SK-N-SH (cell line): ENCODE data around the gene TMEM50A. TPM values are rescaled to one million over a fixed set of nuclear protein-coding genes. Genes with fewer than 3 reads are reported as not detected.
"Not testable (repeated sequence)": the region's sequence is repeated elsewhere in the genome, so short reads cannot be mapped to it uniquely, and the experiment has no call there.

Experiments used
- CTCF ChIA-PET: fragments of 300-600, 350-600 bp; formaldehyde crosslinking; extraction: SDS; loops from one replicate; lab custom pipeline; 2021; lab: Yijun Ruan, JAX
- POLR2A ChIA-PET: fragments of 350-600 bp; sonication (Branson Sonifier 250); formaldehyde crosslinking; extraction: SDS; loops from one replicate; lab custom pipeline; 2020; ENCODE audit warnings: antibody characterized with exemption, inconsistent platforms; lab: Yijun Ruan, JAX
- DNase-seq: peaks from one replicate; pipeline ENCODE4 v3.0.0; 2012
- H2AFZ ChIP-seq: fragments of 200-600 bp; sonication (generic); 2 replicates; pipeline ENCODE4 v1.8.1; 2016; ENCODE audit warnings: antibody characterized with exemption, mild to moderate bottlenecking, low read depth
- H3F3A ChIP-seq: fragments of 200-600 bp; sonication (generic); replicated peaks from 2 replicates; pipeline ENCODE3; 2016; ENCODE audit warnings: antibody characterized with exemption, mild to moderate bottlenecking; ENCODE audit not compliant: insufficient read depth
- H3K27ac ChIP-seq, 2 experiments: fragments of 200-500 bp in 1 of 2; fragments of 200-600 bp in 1 of 2; sonication (Bioruptor generic) in 1 of 2; sonication (generic), shearing (Covaris generic) in 1 of 2; 2 replicates each; pipeline versions ENCODE4 v1.5.1 to v1.6.1; 2014 to 2016; ENCODE audit warnings: low read depth in 2 of 2, inconsistent platforms in 1 of 2, low read length in 1 of 2, mild to moderate bottlenecking in 1 of 2, mixed read lengths in 1 of 2
- H3K27me3 ChIP-seq: fragments of 200-600 bp; sonication (generic), shearing (Covaris generic); 2 replicates; pipeline ENCODE4 v1.6.1; 2016; ENCODE audit warnings: mixed run types; ENCODE audit not compliant: insufficient read depth
- H3K36me3 ChIP-seq, 2 experiments: fragments of 200-500 bp in 1 of 2; fragments of 200-600 bp in 1 of 2; sonication (Bioruptor generic) in 1 of 2; sonication (generic) in 1 of 2; replicated peaks in 1 of 2; 2 replicates each; pipeline versions ENCODE3 to v1.5.1; 2014 to 2016; ENCODE audit warnings: low read length in 1 of 2, mild to moderate bottlenecking in 1 of 2; ENCODE audit not compliant: insufficient read depth in 2 of 2, control insufficient read depth in 1 of 2
- H3K4me1 ChIP-seq, 2 experiments: fragments of 200-500 bp in 1 of 2; fragments of 200-600 bp in 1 of 2; sonication (Bioruptor generic) in 1 of 2; sonication (generic), shearing (Covaris generic) in 1 of 2; 2 replicates each; pipeline versions ENCODE4 v1.5.1 to v1.6.1; 2014 to 2016; ENCODE audit warnings: low read depth in 1 of 2, low read length in 1 of 2, mixed run types in 1 of 2; ENCODE audit not compliant: insufficient read depth in 2 of 2, control insufficient read depth in 1 of 2
- H3K4me2 ChIP-seq: fragments of 200-600 bp; sonication (generic), shearing (Covaris generic); 2 replicates; pipeline ENCODE4 v1.6.1; 2017; ENCODE audit warnings: mixed run types
- H3K4me3 ChIP-seq, 2 experiments: fragments of 200-500 bp in 1 of 2; fragments of 200-600 bp in 1 of 2; sonication (Bioruptor generic) in 1 of 2; sonication (generic), shearing (Covaris generic) in 1 of 2; 2 replicates each; pipeline versions ENCODE4 v1.5.1 to v1.8.1; 2014 to 2016; ENCODE audit warnings: low read depth in 2 of 2, inconsistent platforms in 1 of 2, low read length in 1 of 2, mild to moderate bottlenecking in 1 of 2, mixed read lengths in 1 of 2, moderate library complexity in 1 of 2
- H3K79me2 ChIP-seq: fragments of 200-600 bp; sonication (generic); 2 replicates; pipeline ENCODE4 v1.8.1; 2017; ENCODE audit warnings: mild to moderate bottlenecking; ENCODE audit not compliant: insufficient read depth
- H3K9ac ChIP-seq: fragments of 200-600 bp; sonication (generic); 2 replicates; pipeline ENCODE4 v1.6.1; 2017; ENCODE audit warnings: mixed run types
- H3K9me2 ChIP-seq: fragments of 200-600 bp; sonication (generic); 2 replicates; pipeline ENCODE4 v1.6.1; 2017; ENCODE audit warnings: mixed run types
- H3K9me3 ChIP-seq: fragments of 200-600 bp; sonication (generic); 2 replicates; pipeline ENCODE4 v1.6.1; 2017; ENCODE audit warnings: mixed run types, mild to moderate bottlenecking, moderate library complexity
- H4K20me1 ChIP-seq: fragments of 200-600 bp; sonication (generic); 2 replicates; pipeline ENCODE4 v1.6.1; 2017; ENCODE audit warnings: mild to moderate bottlenecking, mixed run types; ENCODE audit not compliant: insufficient read depth
- CTCF ChIP-seq: fragments of 200-600 bp; sonication (generic); IDR thresholded peaks from 2 replicates; pipeline ENCODE4 v1.6.1; 2017; ENCODE audit warnings: antibody characterized with exemption, mild to moderate bottlenecking, moderate library complexity
- GABPA ChIP-seq: IDR thresholded peaks from 2 replicates; pipeline ENCODE4 v1.4.0; 2012; ENCODE audit warnings: low read depth, mild to moderate bottlenecking
- MEF2A ChIP-seq: IDR thresholded peaks from 2 replicates; pipeline ENCODE4 v1.4.0; 2012; ENCODE audit warnings: low read depth, borderline replicate concordance
- RAD21 ChIP-seq: IDR thresholded peaks from 2 replicates; pipeline ENCODE4 v1.6.1; 2012; ENCODE audit warnings: mild to moderate bottlenecking, low read length
- RCOR1 ChIP-seq: fragments of 150-350 bp; IDR thresholded peaks from 2 replicates; pipeline ENCODE4 v1.6.1; 2017; ENCODE audit warnings: antibody characterized with exemption, low read length
- RXRA ChIP-seq: IDR thresholded peaks from 2 replicates; pipeline ENCODE4 v1.4.0; 2012; ENCODE audit warnings: low read depth, mild to moderate bottlenecking, borderline replicate concordance
- SMC3 ChIP-seq: IDR thresholded peaks from 2 replicates; pipeline ENCODE4 v1.6.1; 2012; ENCODE audit warnings: low read depth, low read length, improper control_type of control experiment
- WGBS: methylation state at CpG from one replicate; pipeline ENCODE4 v1.1.6; 2017; ENCODE audit warnings: low lambda C conversion rate; 5-methylcytosine and 5-hydroxymethylcytosine counted together
- polyA plus RNA-seq, 3 experiments: library from polyadenylated mRNA; depleted of rRNA; stranded (reverse); fragments of >200 nt; gene quantifications; 2 replicates each; pipeline ENCODE4 v1.2.3, GENCODE V29; 2012

The TMEM50A gene
- polyA plus RNA-seq, 1 of the 3 experiments (the other 2 are of a cell fraction), result 95.5 TPM

- TF ChIP-seq RCOR1, result no peak
- TF ChIP-seq MEF2A, result no peak
- no peak for TF ChIP-seq GABPA
- no peak for TF ChIP-seq RXRA
Measured at GRCh38 chr1:25392841-25393240, 54.7 kb downstream of the TMEM50A start (continued).

GRCh38 chr1:25397549-25397948 lies 59.4 kb downstream of the TMEM50A start:
- H3K9me3 ChIP-seq, H3K79me2 ChIP-seq, POLR2A ChIA-PET, H4K20me1 ChIP-seq, H3K4me3 ChIP-seq, H3K27ac ChIP-seq, H2AFZ ChIP-seq, H3K36me3 ChIP-seq, H3F3A ChIP-seq, H3K27me3 ChIP-seq, CTCF ChIA-PET, H3K4me1 ChIP-seq, H3K4me2 ChIP-seq, DNase-seq, H3K9me2 ChIP-seq, H3K9ac ChIP-seq: not testable (repeated sequence)
- WGBS, result 84% methylated on average over 6 of the region's 10 CpGs

- H3K4me2 ChIP-seq, H3K9me2 ChIP-seq, H3K36me3 ChIP-seq, H3K4me1 ChIP-seq, H3K9me3 ChIP-seq, POLR2A ChIA-PET, DNase-seq, H4K20me1 ChIP-seq, H3K27me3 ChIP-seq, H3K4me3 ChIP-seq, H2AFZ ChIP-seq, H3K27ac ChIP-seq, H3K79me2 ChIP-seq, CTCF ChIA-PET, H3K9ac ChIP-seq, H3F3A ChIP-seq: not testable (repeated sequence)
- WGBS, result no CpG with 5 or more reads among the region's 2 CpGs
Measured at GRCh38 chr1:25398079-25398478, 59.9 kb downstream of the TMEM50A start.

- H3F3A ChIP-seq, H3K27ac ChIP-seq, POLR2A ChIA-PET, H3K4me1 ChIP-seq, H3K4me3 ChIP-seq, H3K9me2 ChIP-seq, H3K27me3 ChIP-seq, H3K79me2 ChIP-seq, H3K4me2 ChIP-seq, H3K36me3 ChIP-seq, H3K9ac ChIP-seq, H2AFZ ChIP-seq, H3K9me3 ChIP-seq, H4K20me1 ChIP-seq, DNase-seq: not testable (repeated sequence)
- 33% methylated on average over 4 of the region's 8 CpGs for WGBS
- peak; percentile 10; the same call in 1 of the 2 replicates for TF ChIP-seq SMC3
- TF ChIP-seq RAD21, result peak; percentile 49
- peak; percentile 40 for TF ChIP-seq CTCF
- CTCF ChIA-PET, result interaction anchor here (0.6 to 0.8 kb wide), 2 partner anchors 25 to 168 kb away, joined by 3 to 4 read pairs; no protein-coding TSS in a partner anchor
Measured at GRCh38 chr1:25402947-25403803, 65.0 kb downstream of the TMEM50A start.

GRCh38 chr1:25405731-25406305 lies 67.7 kb downstream of the TMEM50A start:
- POLR2A ChIA-PET, result not testable (repeated sequence)

More at GRCh38 chr1:25405731-25406305, 67.7 kb downstream of the TMEM50A start:
- not testable (repeated sequence) for H3F3A ChIP-seq, H3K36me3 ChIP-seq, H3K27ac ChIP-seq, DNase-seq, H2AFZ ChIP-seq, H3K9me3 ChIP-seq, H4K20me1 ChIP-seq, H3K9ac ChIP-seq, H3K4me2 ChIP-seq, H3K9me2 ChIP-seq, H3K79me2 ChIP-seq, H3K27me3 ChIP-seq, H3K4me1 ChIP-seq, H3K4me3 ChIP-seq
- CTCF ChIA-PET, result interaction anchor here (0.9 kb wide), 1 partner anchor 119 kb away, joined by 3 read pairs; no protein-coding TSS in a partner anchor
- 22% methylated on average over 1 of the region's 12 CpGs for WGBS
